NCI-H2196 treated with DMSO at 0.1 percent for 48 hours (cell line): ENCODE measurements around the gene TIMD4.
A peak's percentile ranks its signal among the peaks of the same experiment; 100 is the strongest.

ENCODE experiments used
- DNase-seq: peaks from one replicate; lab custom pipeline; 2025; ENCODE audit not compliant: unreplicated experiment; lab: John Stamatoyannopoulos, UW

The TIMD4 gene

DNA sequence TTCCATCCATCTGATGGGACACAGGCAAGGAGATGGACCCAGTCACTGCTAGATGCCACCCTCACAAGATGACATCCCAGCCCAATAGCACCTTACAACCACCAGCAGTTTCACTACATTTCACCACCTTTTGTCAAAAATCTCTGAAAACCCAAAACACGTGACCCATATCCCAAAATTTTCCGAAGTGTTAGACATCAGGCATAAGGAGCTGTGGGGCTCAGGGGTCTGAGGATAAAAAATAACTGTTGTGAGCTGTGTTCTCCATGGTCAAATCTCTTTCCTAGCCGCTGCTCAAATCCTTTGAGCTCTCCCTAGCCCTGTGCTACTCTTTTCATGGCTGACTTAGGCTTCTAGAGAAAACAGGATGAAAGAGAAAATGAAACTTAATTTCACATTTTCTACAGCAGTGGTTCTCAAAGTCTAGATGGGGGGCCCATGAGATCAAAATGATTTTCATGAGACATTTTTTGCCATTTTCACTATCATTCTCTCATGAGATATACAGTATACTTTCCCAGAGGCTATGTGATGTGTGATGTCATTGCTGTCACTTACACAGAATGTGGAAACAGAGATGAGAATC is 40.7 kb downstream of the TIMD4 start:
- no peak for DNase-seq

DNA sequence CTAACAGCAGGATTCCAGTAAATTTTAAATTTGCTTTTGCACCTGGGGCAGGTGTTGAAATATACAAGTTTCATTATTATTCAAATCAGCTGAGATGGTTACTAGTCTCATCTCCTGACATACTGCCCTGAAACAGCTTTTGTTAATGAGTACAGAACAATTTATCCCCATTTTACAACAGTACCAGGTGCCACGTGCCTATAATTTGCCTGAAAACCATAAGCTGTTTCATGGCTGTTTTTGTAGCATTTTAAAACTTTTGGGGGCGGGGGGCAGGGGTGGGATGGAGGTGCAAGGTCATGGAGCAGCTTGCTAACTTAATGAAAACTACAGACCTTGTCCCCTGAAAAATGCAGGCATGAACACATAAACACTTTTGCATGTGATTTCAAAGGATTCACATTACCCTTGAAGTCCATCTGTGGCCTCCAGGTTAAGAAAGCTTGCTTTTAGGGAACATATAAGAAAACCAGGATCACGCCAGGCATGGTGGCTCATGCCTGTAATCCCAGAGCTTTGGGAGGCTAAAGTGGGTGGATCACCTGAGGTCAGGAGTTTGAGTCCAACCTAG is 42.1 kb downstream of the TIMD4 start:
- no peak for DNase-seq

DNA sequence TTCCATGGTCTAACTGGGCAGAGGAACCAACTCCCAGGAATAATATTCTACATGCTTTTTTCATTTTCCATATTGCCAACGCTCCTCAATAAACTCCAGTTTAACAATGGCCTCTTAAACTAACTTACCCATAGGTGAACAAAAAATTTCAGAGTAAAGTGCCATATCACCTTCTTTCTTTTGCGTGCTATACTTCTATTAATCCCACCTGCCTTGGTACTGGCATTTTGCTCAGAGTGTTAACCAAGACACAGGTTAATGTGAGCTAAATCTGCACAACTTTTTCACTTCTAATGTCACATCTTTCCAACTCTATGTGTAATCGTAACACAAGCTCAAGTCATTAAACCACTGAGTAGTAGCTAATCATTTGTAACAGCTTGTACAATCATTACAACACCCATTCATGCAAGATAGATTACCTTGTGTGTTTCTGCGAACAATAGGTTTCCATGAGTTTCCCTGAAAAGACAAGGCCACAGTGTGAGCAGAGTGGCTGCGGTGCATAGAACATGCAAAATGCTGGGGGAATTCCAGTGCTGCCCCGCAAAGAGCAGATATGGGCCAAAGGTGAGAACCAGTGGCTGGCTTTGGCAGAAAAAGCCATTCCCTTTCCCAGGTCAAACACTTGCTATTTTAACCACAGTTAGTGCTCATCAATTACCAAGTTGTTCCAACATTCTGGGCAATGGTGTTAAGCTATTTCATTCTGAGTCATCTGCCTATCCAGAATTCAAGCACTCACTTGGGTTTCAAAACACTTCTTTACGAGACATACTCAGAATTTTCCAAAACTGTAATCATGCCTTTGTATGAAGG is 42.8 kb downstream of the TIMD4 start:
- DNase-seq = peak; percentile 40

DNA sequence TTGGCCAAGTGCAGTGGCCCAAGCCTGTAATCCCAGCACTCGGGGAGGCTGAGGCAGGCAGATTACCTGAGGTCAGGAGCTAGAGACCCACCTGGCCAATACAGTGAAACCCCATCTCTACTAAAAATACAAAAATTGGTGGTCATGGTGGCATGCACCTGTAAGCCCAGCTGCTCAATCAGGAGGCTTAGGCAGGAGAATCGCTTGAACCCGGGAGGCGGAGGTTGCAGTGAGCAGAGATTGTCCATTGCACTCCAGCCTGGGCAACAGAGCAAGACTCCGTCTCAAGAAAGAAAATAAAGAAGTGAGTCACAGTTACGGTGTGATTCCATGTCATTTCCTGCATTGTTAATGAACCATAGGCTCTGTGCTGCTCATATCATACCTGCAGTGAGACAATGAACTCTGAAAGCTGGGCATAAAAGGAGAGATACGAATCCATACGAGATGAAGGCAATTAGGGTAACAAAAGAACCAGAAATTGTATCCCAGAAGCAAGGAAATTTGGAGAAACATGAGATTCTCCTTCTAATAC is 44.6 kb downstream of the TIMD4 start:
- no peak for DNase-seq

DNA sequence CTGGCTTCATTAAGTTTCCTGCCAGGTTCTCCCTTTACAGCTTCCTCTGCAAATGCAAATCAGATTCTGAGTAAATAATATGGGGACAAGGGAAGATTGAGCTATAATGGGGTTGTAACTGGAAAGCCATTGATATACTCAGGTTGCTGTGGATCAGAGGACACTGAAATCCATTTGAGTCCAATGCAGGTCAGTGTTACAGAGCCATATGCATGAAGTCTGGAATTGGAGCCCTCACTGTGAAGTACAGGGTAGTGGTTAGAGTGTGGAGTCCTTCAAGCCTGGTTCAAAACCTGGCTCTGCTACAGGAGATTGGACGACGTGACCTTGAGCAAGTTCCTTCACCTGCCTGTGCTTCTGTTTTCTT is 48.7 kb downstream of the TIMD4 start:
- DNase-seq = no peak

DNA sequence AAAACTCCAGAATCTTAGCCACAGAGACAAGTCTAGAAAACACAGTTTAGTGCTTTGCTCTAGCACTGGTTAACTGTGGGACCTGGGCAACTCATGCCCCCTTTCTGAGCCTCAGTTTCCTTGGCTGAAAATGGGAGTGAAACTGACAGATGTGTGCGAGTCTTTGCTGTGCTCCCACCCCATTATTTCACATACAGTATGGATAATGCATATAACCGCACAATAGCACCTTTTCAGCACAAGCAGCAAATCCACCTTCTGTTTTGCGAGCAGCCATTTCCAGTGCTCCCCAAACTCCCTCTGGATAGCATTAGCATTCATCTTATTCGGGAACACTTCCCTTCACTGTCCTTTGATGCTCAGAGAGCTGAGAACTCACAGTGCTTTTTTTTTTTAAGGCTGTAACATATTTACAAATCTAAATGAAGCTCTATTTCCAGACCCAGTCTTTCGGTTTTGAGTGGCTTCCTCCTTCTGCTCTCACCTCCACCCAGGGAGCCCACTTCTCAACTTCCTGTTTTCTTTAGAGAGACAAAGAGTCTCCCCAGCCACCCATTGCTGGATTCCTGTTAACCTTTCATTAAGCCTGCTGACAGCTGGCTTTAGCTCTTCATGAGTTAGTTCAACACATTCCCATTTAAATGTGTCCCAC is 49.2 kb downstream of the TIMD4 start:
- peak; percentile 85 for DNase-seq

DNA sequence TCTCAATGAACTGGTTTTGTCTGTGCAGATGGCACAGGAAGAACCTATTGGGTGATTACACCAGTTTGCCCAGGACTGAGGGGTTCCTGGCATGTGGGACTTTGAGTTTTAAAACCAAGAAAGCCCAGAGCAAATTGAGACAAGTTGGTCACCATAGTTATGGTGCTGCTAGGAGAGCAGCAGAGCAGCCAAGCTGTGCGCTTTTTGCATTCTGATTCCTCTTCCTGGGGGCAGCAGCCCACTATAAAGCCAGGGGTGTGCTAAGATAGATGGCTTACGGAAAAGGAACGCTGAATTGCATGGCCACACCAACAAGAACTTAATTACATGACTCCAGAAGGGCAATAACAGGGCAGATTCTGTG is 49.7 kb downstream of the TIMD4 start:
- no peak for DNase-seq

DNA sequence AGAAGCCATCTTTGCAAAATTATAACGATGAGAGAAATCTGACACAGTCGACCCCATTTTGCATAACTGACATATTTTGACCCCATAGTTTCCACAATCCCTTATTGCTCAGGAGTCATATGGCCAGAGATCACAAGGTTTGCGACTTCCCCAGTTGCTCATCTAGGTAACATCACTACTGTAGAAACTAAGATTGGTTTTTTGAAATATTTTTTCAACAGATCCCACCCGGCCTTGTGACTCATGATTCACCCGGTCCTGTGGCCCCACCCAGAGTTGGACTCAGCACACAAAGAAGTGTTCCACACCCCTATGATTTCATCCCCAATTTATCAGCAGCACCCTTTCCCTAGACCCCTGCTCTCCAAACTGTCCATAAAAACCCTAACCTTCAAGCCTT is 50.2 kb downstream of the TIMD4 start:
- no peak for DNase-seq

DNA sequence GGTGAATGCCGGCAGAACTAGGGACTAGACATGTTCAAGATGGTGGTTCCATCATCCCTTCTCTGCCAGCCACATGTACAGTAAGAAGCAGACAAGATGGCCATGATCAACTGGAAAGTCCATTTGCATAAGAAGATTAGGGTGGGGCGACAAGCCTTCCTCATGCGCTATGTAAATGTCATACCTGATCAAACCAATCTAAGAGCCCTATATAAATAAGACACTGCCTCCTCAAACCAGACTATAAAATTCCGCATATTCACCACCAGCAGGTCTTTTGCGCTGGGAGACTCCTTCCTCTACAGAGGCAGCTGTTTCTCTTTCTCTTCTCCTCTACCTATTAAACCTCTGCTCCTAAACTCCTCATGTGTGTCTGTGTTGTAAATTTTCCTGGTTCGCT is 53.8 kb downstream of the TIMD4 start:
- no peak for DNase-seq

DNA sequence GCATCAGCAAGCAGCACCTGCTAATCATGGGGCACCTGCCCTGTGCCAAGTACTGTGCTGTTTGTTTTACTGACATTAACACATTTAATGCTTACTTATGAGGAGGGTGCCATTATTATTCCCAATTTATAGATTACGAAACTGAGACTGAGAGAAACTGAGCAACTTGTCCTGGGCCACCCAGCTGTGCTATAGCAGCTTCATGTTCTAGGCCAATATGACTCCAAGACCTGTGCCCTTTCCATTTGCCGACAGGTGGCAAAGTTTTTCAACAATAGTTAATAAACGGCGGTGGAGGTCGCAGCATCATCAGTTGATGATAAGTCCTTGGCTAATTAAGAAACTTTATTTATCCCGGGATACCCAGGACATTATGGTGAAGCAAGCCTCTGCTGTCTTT is 55.4 kb downstream of the TIMD4 start:
- no peak for DNase-seq

DNA sequence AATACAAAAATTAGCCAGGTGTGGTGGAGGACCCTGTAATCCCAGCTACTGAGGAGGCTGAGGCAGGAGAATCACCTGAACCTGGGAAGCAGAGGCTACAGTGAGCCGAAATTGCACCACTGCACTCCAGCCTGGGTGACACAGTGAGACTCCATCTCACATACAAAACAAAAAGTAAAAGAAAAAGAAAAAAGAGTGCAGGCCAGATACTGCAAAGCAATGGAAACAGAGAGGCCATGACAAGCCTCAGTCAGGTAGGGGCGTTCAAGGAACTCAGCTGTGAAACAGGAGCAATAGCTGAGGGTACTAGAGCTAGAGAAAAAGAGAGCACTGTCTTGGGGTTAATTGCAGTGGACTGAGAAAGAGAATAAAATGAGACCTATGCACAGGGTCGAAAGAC is 56.2 kb downstream of the TIMD4 start:
- no peak for DNase-seq

DNA sequence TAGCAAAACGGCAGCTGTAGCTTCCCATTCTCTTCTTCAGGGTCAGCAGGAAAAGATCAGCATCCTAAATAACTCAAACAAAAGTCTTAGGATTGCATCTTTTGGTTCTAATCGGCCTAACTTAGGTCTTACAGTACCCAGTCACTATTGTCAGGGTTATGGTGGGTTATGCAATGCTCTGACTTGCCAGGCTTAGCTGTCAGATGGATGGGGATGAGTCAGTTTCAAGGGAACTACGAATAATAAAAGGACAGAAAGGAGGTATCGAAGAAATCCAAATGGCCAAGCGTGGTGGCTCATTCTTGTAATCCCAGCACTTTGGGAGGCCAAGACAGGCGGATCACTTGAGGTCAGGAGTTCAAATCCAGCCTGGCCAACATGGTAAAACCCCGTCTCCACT is 66.5 kb downstream of the TIMD4 start:
- DNase-seq = no peak

DNA sequence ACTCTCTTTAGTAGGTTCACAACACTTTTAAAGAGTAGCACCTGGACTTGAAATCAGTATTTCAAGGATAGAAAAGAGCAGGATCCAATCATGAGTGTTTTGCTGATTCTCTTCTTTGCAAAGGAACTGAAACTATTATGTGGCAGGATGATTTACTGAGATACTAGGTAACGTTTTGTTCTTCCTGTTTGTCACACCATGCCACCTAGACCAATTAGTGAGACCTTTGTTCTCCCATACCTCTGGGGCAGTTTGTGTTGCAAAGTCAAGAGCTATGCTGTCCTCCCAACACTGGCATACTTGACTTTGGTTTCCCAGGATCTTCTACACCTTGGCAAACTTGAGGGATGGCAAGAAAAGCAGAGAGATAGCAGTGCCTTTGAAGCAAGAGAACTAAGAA is 69.5 kb downstream of the TIMD4 start:
- no peak for DNase-seq

DNA sequence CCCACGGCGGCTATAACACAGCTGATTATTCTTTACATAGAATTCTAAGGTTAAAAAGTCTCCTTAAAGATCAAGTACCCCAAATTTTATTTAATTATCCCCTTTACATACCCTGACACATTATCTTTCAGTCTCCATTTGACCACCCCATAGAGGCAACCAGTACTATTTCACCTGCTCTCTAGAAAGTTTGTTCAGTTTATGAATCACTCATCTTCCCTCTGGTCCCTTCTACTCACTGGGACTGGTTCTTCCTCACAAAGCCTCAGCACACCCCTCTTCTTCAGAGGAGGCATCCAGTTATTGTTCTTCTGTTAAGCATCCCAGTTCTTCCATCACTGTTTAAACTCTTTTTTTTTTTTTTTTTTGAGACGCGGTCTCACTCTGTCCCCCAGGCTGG is 70.2 kb downstream of the TIMD4 start:
- DNase-seq = no peak

DNA sequence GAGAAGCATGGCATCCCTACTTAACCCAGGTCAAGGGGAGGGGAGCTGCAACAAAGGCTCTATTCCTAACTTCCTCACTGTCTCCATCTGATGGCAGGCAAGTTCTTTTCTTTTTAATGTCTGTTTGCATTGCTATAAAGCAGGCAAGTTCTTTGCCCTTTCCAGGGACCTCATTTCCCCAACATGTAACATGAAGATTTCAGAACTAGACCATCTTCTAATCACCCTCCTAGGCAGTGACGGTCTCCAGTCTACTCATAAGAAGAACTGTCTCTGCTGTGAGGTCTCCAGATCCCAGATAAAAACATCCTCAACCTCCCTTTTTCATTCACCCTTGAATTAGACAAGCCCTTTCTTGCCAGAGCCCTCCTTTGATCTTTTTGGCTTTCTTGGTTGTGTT is 70.8 kb downstream of the TIMD4 start:
- no peak for DNase-seq

DNA sequence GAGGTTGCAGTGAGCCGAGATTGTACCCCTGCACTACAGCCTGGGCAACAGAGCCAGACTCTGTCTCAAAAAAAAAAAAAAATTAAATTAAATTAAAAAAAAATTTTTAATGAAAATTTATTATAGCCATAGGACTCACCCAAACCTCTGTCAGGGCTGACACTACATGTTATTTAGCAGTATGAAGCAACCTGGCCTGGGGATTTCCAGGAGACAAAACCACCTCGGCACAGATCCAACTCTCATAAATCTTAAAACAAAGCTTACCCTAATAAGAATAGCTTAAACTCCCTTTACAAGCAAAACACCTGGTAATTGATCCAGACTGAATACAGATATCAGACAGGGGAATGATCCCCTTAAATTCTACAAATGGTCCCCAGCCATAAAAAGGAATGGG is 74.5 kb downstream of the TIMD4 start:
- no peak for DNase-seq

DNA sequence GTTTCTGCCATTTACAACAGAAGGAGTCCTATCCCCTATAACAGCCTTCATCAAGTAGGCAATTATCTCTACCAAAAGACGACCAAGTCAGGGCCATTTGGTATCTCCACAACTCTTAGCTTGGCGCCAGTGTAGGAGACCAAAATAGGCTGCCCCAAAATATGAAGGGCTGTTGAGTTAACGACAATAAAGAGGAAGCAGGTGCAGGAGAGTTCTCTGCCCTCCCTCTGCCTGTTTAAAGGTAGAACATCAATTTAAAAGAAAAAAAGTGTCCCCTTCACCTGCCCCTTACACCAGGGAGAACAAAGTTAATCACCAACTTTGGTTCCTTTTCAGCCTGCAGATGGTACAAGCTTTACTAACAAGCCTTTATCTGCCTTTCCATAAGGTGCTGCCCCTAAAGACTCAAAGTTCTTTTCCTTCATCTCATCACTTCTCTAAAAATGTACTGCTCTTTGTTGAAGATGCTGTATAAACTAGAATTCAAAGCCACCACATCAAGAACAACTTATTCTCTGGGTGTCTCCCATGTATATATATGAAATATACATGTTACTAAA is 79.6 kb downstream of the TIMD4 start:
- DNase-seq = no peak

DNA sequence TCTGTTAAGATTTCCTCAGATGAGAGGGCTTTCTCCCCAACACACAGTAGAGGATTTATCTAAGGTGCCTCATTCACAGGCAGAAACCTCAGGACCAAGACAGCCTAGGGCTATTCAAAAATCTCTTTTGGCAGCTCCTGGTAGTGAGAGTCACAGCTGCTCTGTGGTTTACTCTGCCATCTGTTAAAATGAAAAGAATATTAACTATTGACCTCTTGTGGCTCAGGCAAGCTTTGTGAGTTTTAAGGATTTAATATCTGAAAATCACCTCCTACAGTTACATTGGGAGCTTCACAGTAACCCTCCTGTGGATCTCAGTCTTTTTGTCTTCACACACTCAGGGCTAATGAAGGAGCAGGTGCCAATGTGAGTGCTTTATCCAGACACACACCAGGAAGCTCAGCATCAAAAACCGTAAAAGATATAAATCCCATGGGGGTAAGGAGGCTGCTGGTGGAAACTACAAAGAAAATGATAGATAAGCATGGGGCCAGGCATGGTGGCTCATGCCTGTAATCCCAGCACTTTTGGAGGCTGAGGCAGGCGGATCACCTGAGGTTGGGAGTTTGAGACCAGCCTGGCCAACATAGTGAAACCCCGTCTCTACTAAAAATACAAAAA is 83.3 kb downstream of the TIMD4 start:
- peak; percentile 89 for DNase-seq

DNA sequence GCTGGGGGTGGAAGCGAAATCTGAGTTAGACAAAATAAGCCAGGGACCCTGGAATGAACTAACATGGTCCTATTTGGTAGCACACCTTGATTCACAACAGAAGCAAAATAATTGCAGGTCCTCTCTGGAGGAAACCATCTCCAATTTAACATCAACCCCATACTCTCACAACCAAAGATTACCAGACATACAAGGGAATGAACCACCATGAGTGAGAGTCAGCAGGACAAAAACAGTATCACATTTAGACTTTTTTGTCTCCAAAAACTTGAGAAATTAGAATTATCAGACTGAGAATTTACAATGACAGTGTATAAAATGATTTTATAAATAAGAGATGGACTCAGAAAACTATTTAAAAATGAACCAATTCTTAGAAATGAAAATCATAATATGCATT is 91.8 kb downstream of the TIMD4 start:
- DNase-seq = no peak

DNA sequence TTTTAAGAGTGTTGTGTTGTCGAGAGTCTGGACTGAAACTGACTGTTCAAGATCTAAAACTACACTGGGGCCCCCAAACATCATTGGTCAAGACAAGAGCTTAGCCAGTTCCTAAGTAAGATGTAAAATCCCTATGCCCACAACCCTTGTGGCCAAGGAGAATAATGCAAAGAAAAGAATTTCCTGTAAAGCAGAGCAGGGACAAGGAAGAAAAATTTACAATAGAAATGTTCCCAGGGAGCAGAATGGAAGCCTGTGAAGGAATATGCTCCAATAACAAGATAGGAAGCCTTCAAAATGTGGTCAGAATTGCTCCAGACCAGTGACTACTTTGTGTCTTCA is 92.6 kb downstream of the TIMD4 start:
- DNase-seq = no peak
